HEK293 (cell line): ENCODE results near the gene CPM.

Experiments used
- CTCF ChIA-PET: fragments of 350-600 bp; formaldehyde crosslinking; extraction: SDS; loops from one replicate; lab custom pipeline; 2021; ENCODE audit warnings: antibody characterized with exemption; lab: Yijun Ruan, JAX
- POLR2A ChIA-PET: fragments of 300-600 bp; formaldehyde crosslinking; extraction: SDS; loops from one replicate; lab custom pipeline; 2020; ENCODE audit warnings: antibody characterized with exemption, inconsistent platforms; lab: Yijun Ruan, JAX
- H3K27ac ChIP-seq: fragments of 200-500 bp; sonication (Bioruptor generic); 2 replicates; pipeline ENCODE4 v1.5.1; 2014; ENCODE audit warnings: low read depth, low read length, control low read depth, inconsistent platforms; ENCODE audit errors: extremely low read depth
- H3K36me3 ChIP-seq, 2 experiments: fragments of 200-500 bp in 1 of 2; sonication (Bioruptor generic) in 1 of 2; 1 replicate in 1 of 2; 2 replicates in 1 of 2; pipeline ENCODE4 v1.5.1; 2014 to 2017; ENCODE audit warnings: inconsistent platforms in 2 of 2, low read length in 2 of 2; ENCODE audit not compliant: control insufficient read depth in 2 of 2, insufficient read depth in 1 of 2
- H3K4me1 ChIP-seq: fragments of 200-500 bp; sonication (Bioruptor generic); 2 replicates; pipeline ENCODE4 v1.5.1; 2014; ENCODE audit warnings: mild to moderate bottlenecking, low read length, inconsistent platforms; ENCODE audit not compliant: control insufficient read depth, insufficient read depth
- H3K4me3 ChIP-seq: 2 replicates; pipeline ENCODE4 v1.5.1; 2011; ENCODE audit warnings: low read depth, mild to moderate bottlenecking, control low read depth, low read length, moderate library complexity
- H3K9me3 ChIP-seq: fragments of 200-500 bp; sonication (Bioruptor generic); 2 replicates; pipeline ENCODE4 v1.5.1; 2014; ENCODE audit warnings: low read depth, low read length, inconsistent platforms; ENCODE audit not compliant: control insufficient read depth, insufficient read depth
- BCL6B ChIP-seq: fragments of 450-650 bp; formaldehyde crosslinking; IDR thresholded peaks from 2 replicates; pipeline ENCODE4 v1.5.1; 2017; ENCODE audit warnings: missing biosample characterization, missing genetic modification characterization
- EGR2 ChIP-seq: fragments of 450-650 bp; formaldehyde crosslinking; IDR thresholded peaks from 2 replicates; pipeline ENCODE4 v1.5.1; 2016; ENCODE audit warnings: low read depth, missing biosample characterization, missing genetic modification characterization
- KLF16 ChIP-seq: fragments of 450-650 bp; formaldehyde crosslinking; IDR thresholded peaks from 2 replicates; pipeline ENCODE4 v1.5.1; 2017; ENCODE audit warnings: missing biosample characterization, missing genetic modification characterization
- MZF1 ChIP-seq: fragments of 450-650 bp; formaldehyde crosslinking; IDR thresholded peaks from 2 replicates; pipeline ENCODE4 v1.5.1; 2017; ENCODE audit warnings: missing biosample characterization, missing genetic modification characterization, borderline replicate concordance
- SETDB1 ChIP-seq: IDR thresholded peaks from one replicate; pipeline ENCODE4 v1.6.1; 2017; ENCODE audit warnings: mild to moderate bottlenecking, low read length, moderate library complexity, mixed read lengths; ENCODE audit not compliant: insufficient read length
- TCF7L2 ChIP-seq: IDR thresholded peaks from 2 replicates; pipeline ENCODE4 v1.6.1; 2011; ENCODE audit warnings: low read depth, mild to moderate bottlenecking, inconsistent platforms, low read length, moderate library complexity, borderline replicate concordance
- ZBTB7A ChIP-seq: fragments of 450-650 bp; formaldehyde crosslinking; IDR thresholded peaks from 2 replicates; pipeline ENCODE4 v1.5.1; 2016; ENCODE audit warnings: low read depth, missing biosample characterization, missing genetic modification characterization
- ZNF146 ChIP-seq: fragments of 450-650 bp; formaldehyde crosslinking; IDR thresholded peaks from 2 replicates; pipeline ENCODE4 v1.5.1; 2016; ENCODE audit warnings: missing biosample characterization, missing genetic modification characterization
- ZNF157 ChIP-seq: fragments of 450-650 bp; formaldehyde crosslinking; IDR thresholded peaks from 2 replicates; pipeline ENCODE4 v1.5.1; 2016; ENCODE audit warnings: missing biosample characterization, missing genetic modification characterization
- ZNF214 ChIP-seq: fragments of 450-650 bp; formaldehyde crosslinking; IDR thresholded peaks from 2 replicates; pipeline ENCODE4 v1.5.1; 2017; ENCODE audit warnings: missing biosample characterization, mild to moderate bottlenecking, missing genetic modification characterization, borderline replicate concordance
- ZNF223 ChIP-seq: fragments of 450-650 bp; formaldehyde crosslinking; IDR thresholded peaks from 2 replicates; pipeline ENCODE4 v1.5.1; 2016; ENCODE audit warnings: missing biosample characterization, missing genetic modification characterization
- ZNF239 ChIP-seq: fragments of 450-650 bp; formaldehyde crosslinking; IDR thresholded peaks from 2 replicates; pipeline ENCODE4 v1.5.1; 2016; ENCODE audit warnings: missing biosample characterization, missing genetic modification characterization
- ZNF404 ChIP-seq: fragments of 450-650 bp; formaldehyde crosslinking; IDR thresholded peaks from 2 replicates; pipeline ENCODE4 v1.5.1; 2017; ENCODE audit warnings: missing biosample characterization, missing genetic modification characterization
- ZNF426 ChIP-seq: fragments of 450-650 bp; formaldehyde crosslinking; IDR thresholded peaks from 2 replicates; pipeline ENCODE4 v1.5.1; 2017; ENCODE audit warnings: missing biosample characterization, missing genetic modification characterization, mild to moderate bottlenecking, inconsistent platforms, moderate library complexity
- ZNF664 ChIP-seq: fragments of 450-650 bp; formaldehyde crosslinking; IDR thresholded peaks from 2 replicates; pipeline ENCODE4 v1.5.1; 2016; ENCODE audit warnings: missing biosample characterization, missing genetic modification characterization
- ZNF76 ChIP-seq: fragments of 450-650 bp; formaldehyde crosslinking; IDR thresholded peaks from 2 replicates; pipeline ENCODE4; 2016; ENCODE audit warnings: low read depth, missing biosample characterization, missing genetic modification characterization, borderline replicate concordance
- TF ChIP-seq, protein P1 (sequence below): fragments of 450-650 bp; formaldehyde crosslinking; IDR thresholded peaks from 2 replicates; pipeline ENCODE4 v1.5.1; 2017; ENCODE audit warnings: missing biosample characterization, missing genetic modification characterization
- TF ChIP-seq, protein P2 (sequence below): fragments of 450-650 bp; formaldehyde crosslinking; IDR thresholded peaks from 2 replicates; pipeline ENCODE4 v1.5.1; 2017; ENCODE audit warnings: missing biosample characterization, missing genetic modification characterization
- TF ChIP-seq, protein P3 (sequence below): fragments of 450-650 bp; formaldehyde crosslinking; IDR thresholded peaks from 2 replicates; pipeline ENCODE4 v1.5.1; 2016; ENCODE audit warnings: missing biosample characterization, missing genetic modification characterization, borderline replicate concordance
- TF ChIP-seq, protein P4 (sequence below): fragments of 450-650 bp; formaldehyde crosslinking; IDR thresholded peaks from 2 replicates; pipeline ENCODE4 v1.5.1; 2016; ENCODE audit warnings: missing biosample characterization, missing genetic modification characterization

Gene CPM

GRCh38 chr12:68850390-68850789 lies 82.6 kb downstream of the CPM start:
- CTCF ChIA-PET: interaction anchor here (0.7 to 1.3 kb wide), 2 partner anchors 220 to 306 kb away, joined by 3 read pairs; no protein-coding TSS in a partner anchor
- no peak overlapping the region for H3K27ac ChIP-seq
- POLR2A ChIA-PET: no interaction called here
- no peaks in the 10 kb centered on the region; a peak in 1 of 3 replicates for H3K36me3 ChIP-seq
- H3K4me3 ChIP-seq: no peak overlapping the region
- H3K4me1 ChIP-seq: no peaks in the 10 kb centered on the region
- TF ChIP-seq SETDB1: no peak
- TF ChIP-seq EGR2 (tag by site-specific recombination): no peak
- TF ChIP-seq TCF7L2: no peak
- TF ChIP-seq MZF1 (tag by site-specific recombination): no peak
- TF ChIP-seq ZNF664 (tag by site-specific recombination): peak; percentile 52; the same call in 1 of the 2 replicates
- no peaks in the 10 kb centered on the region for H3K9me3 ChIP-seq

- H3K4me1 ChIP-seq: no peaks in the 10 kb centered on the region; the same call in 1 of the 2 replicates
- peaks cover 5 to 26% of the 10 kb centered on the region in 2 experiments for H3K36me3 ChIP-seq
- POLR2A ChIA-PET: no interaction called here
- H3K9me3 ChIP-seq: no peaks in the 10 kb centered on the region
- no peak overlapping the region for H3K4me3 ChIP-seq
- no peak overlapping the region for H3K27ac ChIP-seq
- CTCF ChIA-PET: interaction anchor here (0.6 kb wide), 1 partner anchor 397 kb away, joined by 3 read pairs; no protein-coding TSS in a partner anchor
- TF ChIP-seq, protein P1, sequence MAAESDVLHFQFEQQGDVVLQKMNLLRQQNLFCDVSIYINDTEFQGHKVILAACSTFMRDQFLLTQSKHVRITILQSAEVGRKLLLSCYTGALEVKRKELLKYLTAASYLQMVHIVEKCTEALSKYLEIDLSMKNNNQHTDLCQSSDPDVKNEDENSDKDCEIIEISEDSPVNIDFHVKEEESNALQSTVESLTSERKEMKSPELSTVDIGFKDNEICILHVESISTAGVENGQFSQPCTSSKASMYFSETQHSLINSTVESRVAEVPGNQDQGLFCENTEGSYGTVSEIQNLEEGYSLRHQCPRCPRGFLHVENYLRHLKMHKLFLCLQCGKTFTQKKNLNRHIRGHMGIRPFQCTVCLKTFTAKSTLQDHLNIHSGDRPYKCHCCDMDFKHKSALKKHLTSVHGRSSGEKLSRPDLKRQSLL: no peak
- TF ChIP-seq, protein P2, sequence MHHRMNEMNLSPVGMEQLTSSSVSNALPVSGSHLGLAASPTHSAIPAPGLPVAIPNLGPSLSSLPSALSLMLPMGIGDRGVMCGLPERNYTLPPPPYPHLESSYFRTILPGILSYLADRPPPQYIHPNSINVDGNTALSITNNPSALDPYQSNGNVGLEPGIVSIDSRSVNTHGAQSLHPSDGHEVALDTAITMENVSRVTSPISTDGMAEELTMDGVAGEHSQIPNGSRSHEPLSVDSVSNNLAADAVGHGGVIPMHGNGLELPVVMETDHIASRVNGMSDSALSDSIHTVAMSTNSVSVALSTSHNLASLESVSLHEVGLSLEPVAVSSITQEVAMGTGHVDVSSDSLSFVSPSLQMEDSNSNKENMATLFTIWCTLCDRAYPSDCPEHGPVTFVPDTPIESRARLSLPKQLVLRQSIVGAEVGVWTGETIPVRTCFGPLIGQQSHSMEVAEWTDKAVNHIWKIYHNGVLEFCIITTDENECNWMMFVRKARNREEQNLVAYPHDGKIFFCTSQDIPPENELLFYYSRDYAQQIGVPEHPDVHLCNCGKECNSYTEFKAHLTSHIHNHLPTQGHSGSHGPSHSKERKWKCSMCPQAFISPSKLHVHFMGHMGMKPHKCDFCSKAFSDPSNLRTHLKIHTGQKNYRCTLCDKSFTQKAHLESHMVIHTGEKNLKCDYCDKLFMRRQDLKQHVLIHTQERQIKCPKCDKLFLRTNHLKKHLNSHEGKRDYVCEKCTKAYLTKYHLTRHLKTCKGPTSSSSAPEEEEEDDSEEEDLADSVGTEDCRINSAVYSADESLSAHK (tag by site-specific recombination): no peak
- no peak for TF ChIP-seq BCL6B (tag by site-specific recombination)
- no peak for TF ChIP-seq ZNF239
- no peak for TF ChIP-seq KLF16 (tag by site-specific recombination)
- TF ChIP-seq ZNF223 (tag by site-specific recombination): no peak
- TF ChIP-seq ZNF426 (tag by site-specific recombination): no peak
- TF ChIP-seq, protein P3, sequence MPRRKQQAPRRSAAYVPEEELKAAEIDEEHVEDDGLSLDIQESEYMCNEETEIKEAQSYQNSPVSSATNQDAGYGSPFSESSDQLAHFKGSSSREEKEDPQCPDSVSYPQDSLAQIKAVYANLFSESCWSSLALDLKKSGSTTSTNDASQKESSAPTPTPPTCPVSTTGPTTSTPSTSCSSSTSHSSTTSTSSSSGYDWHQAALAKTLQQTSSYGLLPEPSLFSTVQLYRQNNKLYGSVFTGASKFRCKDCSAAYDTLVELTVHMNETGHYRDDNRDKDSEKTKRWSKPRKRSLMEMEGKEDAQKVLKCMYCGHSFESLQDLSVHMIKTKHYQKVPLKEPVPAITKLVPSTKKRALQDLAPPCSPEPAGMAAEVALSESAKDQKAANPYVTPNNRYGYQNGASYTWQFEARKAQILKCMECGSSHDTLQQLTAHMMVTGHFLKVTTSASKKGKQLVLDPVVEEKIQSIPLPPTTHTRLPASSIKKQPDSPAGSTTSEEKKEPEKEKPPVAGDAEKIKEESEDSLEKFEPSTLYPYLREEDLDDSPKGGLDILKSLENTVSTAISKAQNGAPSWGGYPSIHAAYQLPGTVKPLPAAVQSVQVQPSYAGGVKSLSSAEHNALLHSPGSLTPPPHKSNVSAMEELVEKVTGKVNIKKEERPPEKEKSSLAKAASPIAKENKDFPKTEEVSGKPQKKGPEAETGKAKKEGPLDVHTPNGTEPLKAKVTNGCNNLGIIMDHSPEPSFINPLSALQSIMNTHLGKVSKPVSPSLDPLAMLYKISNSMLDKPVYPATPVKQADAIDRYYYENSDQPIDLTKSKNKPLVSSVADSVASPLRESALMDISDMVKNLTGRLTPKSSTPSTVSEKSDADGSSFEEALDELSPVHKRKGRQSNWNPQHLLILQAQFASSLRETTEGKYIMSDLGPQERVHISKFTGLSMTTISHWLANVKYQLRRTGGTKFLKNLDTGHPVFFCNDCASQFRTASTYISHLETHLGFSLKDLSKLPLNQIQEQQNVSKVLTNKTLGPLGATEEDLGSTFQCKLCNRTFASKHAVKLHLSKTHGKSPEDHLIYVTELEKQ (tag by site-specific recombination): no peak
- no peak for TF ChIP-seq ZBTB7A
- no peak for TF ChIP-seq ZNF214
- TF ChIP-seq ZNF76: no peak
- TF ChIP-seq ZNF404 (tag by site-specific recombination): no peak
- no peak for TF ChIP-seq ZNF146 (tag by site-specific recombination)
- TF ChIP-seq, protein P4, sequence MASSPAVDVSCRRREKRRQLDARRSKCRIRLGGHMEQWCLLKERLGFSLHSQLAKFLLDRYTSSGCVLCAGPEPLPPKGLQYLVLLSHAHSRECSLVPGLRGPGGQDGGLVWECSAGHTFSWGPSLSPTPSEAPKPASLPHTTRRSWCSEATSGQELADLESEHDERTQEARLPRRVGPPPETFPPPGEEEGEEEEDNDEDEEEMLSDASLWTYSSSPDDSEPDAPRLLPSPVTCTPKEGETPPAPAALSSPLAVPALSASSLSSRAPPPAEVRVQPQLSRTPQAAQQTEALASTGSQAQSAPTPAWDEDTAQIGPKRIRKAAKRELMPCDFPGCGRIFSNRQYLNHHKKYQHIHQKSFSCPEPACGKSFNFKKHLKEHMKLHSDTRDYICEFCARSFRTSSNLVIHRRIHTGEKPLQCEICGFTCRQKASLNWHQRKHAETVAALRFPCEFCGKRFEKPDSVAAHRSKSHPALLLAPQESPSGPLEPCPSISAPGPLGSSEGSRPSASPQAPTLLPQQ: no peak
- no peak for TF ChIP-seq ZNF157 (tag by site-specific recombination)
Measured at GRCh38 chr12:68846811-68847210, 86.2 kb downstream of the CPM start.
